CD4-positive, alpha-beta T cell treated with Interferon alpha-2 for 1 hour (primary cell): Measurements from ENCODE around the gene FAM83B.

Experiments
- DNase-seq, 2 donors: peaks; one replicate each; pipeline ENCODE4 v3.0.0-alpha.2; 2020 to 2022

The FAM83B gene

DNA sequence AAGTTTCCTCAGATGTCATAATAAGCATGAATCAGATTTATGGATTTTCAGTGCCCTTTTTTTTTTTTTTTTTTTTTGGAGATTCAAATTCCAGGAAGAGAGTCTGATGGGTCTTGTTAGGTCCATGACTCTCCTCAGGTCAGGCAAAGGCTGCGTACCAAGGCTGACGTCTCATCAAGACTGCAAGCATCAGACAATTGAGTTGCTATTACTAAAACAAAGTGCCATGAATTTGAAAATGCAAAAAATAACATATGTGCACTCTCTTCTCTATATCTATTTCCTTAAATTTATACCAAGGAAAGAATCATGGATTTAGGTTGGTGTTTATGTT is 134.7 kb downstream of the FAM83B start:
- DNase-seq, result no peak

DNA sequence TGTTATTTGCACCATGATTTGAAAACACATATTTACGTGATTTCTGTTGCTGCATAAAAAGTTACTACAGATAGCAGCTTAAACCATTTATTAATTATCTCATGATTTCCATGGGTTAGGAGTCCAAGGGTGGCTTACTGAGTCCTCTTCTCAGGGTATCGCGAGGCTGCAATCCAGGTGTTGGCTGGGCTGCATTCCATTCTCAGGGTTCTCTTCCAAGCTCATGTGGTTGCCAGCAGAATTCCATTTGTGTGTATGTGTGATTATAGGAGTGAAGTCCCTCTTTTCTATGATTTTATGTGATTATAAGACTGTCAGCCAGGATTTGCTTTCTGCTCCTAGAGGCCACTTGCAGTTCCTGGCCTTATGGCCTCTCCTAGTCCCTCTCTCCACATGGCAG is 135.1 kb downstream of the FAM83B start:
- no peak for DNase-seq

DNA sequence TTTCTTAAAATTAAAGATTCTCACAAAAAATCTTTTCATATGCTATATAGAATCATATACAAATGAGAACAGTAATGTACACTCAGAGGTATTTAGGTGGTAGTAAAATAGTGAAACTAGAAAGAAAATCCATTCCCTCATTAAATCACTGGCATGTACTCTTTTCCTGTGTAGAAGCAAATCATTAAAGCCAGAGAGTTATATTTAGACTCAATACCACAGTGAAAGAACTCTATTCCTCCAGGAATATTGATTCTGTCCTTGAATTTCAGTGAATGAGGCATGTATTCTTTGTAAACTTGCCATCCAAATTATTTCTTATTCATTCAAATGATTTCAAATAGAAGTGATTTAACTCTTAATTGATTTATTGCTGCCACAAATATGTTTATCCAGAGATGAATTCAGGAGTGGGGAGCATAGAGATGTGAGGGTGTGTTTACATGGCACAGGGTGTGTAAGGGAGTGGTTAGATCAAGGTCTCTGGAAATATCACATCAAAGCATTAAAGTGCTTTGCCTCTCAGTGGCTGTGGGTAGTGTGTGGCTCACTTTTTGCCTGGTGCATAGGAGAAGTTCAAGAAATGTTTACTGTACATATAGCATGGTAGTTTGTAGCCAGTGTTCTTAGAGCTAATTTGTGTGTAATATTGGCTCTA is 141.2 kb downstream of the FAM83B start:
- DNase-seq, result no peak

DNA sequence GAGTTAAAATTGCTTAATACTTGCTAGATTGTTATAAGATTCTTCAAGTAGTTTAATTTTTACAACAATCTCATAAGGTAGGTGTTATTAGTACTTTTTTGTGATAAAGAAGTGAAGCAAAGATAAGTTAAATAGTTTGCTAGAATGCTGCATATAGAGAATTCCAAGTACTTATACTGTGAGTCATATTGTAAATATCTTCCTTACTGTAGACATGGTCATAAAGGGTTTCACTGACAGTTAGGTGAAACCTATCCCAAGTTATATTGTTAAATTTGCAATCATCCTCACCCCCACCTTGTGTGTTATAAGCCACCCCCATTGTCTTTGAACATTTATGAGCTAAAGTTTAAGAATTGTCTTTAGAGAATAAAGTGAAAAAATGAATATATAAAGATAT is 142.0 kb downstream of the FAM83B start:
- DNase-seq, result no peak

DNA sequence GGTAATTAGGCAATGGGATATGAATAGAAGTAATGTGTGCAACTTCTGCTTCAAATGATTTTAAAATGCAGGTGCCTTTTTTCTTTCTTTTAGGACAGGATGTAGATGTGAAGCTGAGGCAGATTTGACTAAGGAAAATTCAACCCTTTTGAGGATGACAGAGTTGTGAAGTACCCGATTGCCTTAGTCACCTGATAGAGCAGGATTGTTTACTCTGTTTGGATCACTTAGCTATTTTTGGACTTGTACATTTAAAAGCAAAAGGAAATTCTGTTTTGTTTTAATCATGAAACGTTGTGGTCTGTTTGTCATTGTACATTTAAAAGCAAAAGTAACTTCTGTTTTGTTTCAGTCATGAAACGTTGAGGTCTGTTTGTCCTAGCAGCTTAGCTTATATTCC is 143.4 kb downstream of the FAM83B start:
- DNase-seq, result no peak
